ENCODE results near the gene CLBA1. TPM values are rescaled to one million over a fixed set of nuclear protein-coding genes. Genes with fewer than 3 reads are reported as not detected.

The CLBA1 gene
- total RNA-seq, 2 experiments from 2014 or later, result 0.82 to 1.2 TPM

DNA sequence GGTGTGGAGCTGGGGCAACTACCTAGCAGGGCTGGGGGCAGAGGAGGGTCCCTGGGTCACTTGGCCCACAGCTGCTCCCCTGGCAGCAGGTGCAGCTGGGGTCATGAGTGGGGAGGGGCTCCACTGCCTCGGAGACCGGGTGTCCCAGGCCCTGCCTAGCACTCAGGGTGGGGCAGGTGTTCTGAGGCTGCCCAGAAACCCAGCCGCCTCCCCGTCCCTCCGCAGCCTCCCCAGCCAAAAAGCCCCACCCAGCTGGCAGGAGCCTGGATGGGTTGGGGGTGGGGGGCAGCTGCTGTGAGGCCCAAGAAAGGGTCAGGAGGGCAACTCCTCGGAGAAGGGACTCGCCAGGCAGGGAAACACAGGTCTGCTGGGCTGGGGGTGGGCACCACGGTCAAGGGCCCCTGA is 18.6 kb upstream of the CLBA1 start:
- Histone ChIP-seq H4K20me1 (ENCODE audit: insufficient read depth, low read length) (no peaks in the 10 kb centered on the region), H3K9me3 (ENCODE audit: low read length) (no peaks in the 10 kb centered on the region), H2AFZ (ENCODE audit: low read length) (no peak overlapping the region), H3K4me2 (ENCODE audit: low read length) (no peak overlapping the region), H3K4me3 (ENCODE audit: low read depth, low read length, poor library complexity, severe bottlenecking) (no peak overlapping the region), H3K79me2 (ENCODE audit: insufficient read depth, low read depth, low read length) (no peaks in the 10 kb centered on the region), H3K9me2 (ENCODE audit: insufficient read depth, low read length) (no peaks in the 10 kb centered on the region), H3K36me3 (ENCODE audit: insufficient read depth, low read length) (no peaks in the 10 kb centered on the region), H3K27ac (ENCODE audit: low read depth, low read length, poor library complexity, severe bottlenecking) (no peak overlapping the region), H3K4me1 (ENCODE audit: insufficient read depth, low read length, poor library complexity, severe bottlenecking) (peaks cover 19% of the 10 kb centered on the region)
- TF ChIP-seq, protein P1, sequence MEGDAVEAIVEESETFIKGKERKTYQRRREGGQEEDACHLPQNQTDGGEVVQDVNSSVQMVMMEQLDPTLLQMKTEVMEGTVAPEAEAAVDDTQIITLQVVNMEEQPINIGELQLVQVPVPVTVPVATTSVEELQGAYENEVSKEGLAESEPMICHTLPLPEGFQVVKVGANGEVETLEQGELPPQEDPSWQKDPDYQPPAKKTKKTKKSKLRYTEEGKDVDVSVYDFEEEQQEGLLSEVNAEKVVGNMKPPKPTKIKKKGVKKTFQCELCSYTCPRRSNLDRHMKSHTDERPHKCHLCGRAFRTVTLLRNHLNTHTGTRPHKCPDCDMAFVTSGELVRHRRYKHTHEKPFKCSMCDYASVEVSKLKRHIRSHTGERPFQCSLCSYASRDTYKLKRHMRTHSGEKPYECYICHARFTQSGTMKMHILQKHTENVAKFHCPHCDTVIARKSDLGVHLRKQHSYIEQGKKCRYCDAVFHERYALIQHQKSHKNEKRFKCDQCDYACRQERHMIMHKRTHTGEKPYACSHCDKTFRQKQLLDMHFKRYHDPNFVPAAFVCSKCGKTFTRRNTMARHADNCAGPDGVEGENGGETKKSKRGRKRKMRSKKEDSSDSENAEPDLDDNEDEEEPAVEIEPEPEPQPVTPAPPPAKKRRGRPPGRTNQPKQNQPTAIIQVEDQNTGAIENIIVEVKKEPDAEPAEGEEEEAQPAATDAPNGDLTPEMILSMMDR (conservative IDR thresholded peaks at IDR 0.05; ENCODE audit: low read length), result no peak
- no peak for TF ChIP-seq EZH2phosphoT487 (IDR thresholded peaks at IDR 0.05; ENCODE audit: borderline replicate concordance, low read depth, low read length)
- POLR2A ChIA-PET, result no interaction called here
- CTCF ChIA-PET (ENCODE audit: unreplicated experiment), result no interaction called here
- intact Hi-C loops (cut with micrococcal nuclease; ENCODE audit: unreplicated experiment), result no loop called here
- DNase-seq (ENCODE audit: low spot score), result no peak
- BruUV-seq (replicated peaks), result no TSS peak

GRCh38 chr14:104967386-104968152 is 18.0 kb upstream of the CLBA1 start:
- Histone ChIP-seq H3K9me2 (ENCODE audit: insufficient read depth, low read length) (no peaks in the 10 kb centered on the region), H3K4me2 (ENCODE audit: low read length) (peak overlapping the region; percentile 68), H3K9me3 (ENCODE audit: low read length) (no peaks in the 10 kb centered on the region), H3K27ac (ENCODE audit: low read depth, low read length, poor library complexity, severe bottlenecking) (no peak overlapping the region), H4K20me1 (ENCODE audit: insufficient read depth, low read length) (no peaks in the 10 kb centered on the region), H2AFZ (ENCODE audit: low read length) (peak overlapping the region; percentile 16; the same call in 1 of the 2 replicates), H3K36me3 (ENCODE audit: insufficient read depth, low read length) (no peaks in the 10 kb centered on the region), H3K4me3 (ENCODE audit: low read depth, low read length, poor library complexity, severe bottlenecking) (peak overlapping the region; percentile 28), H3K79me2 (ENCODE audit: insufficient read depth, low read depth, low read length) (no peaks in the 10 kb centered on the region), H3K4me1 (ENCODE audit: insufficient read depth, low read length, poor library complexity, severe bottlenecking) (peaks cover 19% of the 10 kb centered on the region)
- POLR2A ChIA-PET, result interaction anchor here (0.5 kb wide), 1 partner anchor 86 kb away, joined by 6 read pairs; no protein-coding TSS in a partner anchor
- intact Hi-C loops (cut with micrococcal nuclease; ENCODE audit: unreplicated experiment), result loop anchor here (2.0 kb wide), 1 partner anchor 71 kb away; no protein-coding TSS in a partner anchor
- CTCF ChIA-PET (ENCODE audit: unreplicated experiment), result no interaction called here
- no peak for DNase-seq (ENCODE audit: low spot score)
- no peak for TF ChIP-seq EZH2phosphoT487 (IDR thresholded peaks at IDR 0.05; ENCODE audit: borderline replicate concordance, low read depth, low read length)
- TF ChIP-seq, protein P1 (conservative IDR thresholded peaks at IDR 0.05; ENCODE audit: low read length), result no peak
- no TSS peak for BruUV-seq (replicated peaks)

DNA sequence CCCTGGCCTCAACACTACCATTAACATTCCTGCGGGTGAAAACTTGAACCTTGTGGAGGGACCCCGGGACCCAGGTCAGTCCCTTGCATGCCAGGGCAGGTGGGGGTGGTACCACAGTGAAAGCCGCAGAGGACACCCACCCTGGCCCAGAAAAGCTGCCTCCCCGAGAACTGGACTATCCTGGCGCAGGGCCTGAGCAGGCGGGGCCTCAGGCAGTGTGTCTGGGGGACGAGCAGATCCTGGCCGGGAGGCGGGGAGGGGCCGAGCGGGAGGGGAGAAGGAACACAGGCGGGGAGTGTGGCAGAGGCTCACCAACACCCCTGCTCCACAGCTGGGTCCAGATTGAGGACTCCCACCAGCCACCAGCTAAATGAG is 17.4 kb upstream of the CLBA1 start:
- ChIA-PET POLR2A (interaction anchor here (0.5 kb wide), 1 partner anchor 86 kb away, joined by 6 read pairs; no protein-coding TSS in a partner anchor), CTCF (ENCODE audit: unreplicated experiment) (no interaction called here)
- Histone ChIP-seq H3K27ac (ENCODE audit: low read depth, low read length, poor library complexity, severe bottlenecking) (no peak overlapping the region), H3K4me3 (ENCODE audit: low read depth, low read length, poor library complexity, severe bottlenecking) (peak overlapping the region; percentile 28), H2AFZ (ENCODE audit: low read length) (peak overlapping the region; percentile 16; the same call in 1 of the 2 replicates), H3K9me3 (ENCODE audit: low read length) (no peaks in the 10 kb centered on the region), H3K36me3 (ENCODE audit: insufficient read depth, low read length) (no peaks in the 10 kb centered on the region), H3K9me2 (ENCODE audit: insufficient read depth, low read length) (no peaks in the 10 kb centered on the region), H3K4me1 (ENCODE audit: insufficient read depth, low read length, poor library complexity, severe bottlenecking) (peaks cover 19% of the 10 kb centered on the region), H4K20me1 (ENCODE audit: insufficient read depth, low read length) (no peaks in the 10 kb centered on the region), H3K79me2 (ENCODE audit: insufficient read depth, low read depth, low read length) (no peaks in the 10 kb centered on the region), H3K4me2 (ENCODE audit: low read length) (peak overlapping the region; percentile 68)
- no peak for DNase-seq (ENCODE audit: low spot score)
- TF ChIP-seq EZH2phosphoT487 (IDR thresholded peaks at IDR 0.05; ENCODE audit: borderline replicate concordance, low read depth, low read length), result no peak
- TF ChIP-seq, protein P1 (conservative IDR thresholded peaks at IDR 0.05; ENCODE audit: low read length), result no peak
- no TSS peak for BruUV-seq (replicated peaks)
- intact Hi-C loops (cut with micrococcal nuclease; ENCODE audit: unreplicated experiment), result loop anchor here (2.0 kb wide), 1 partner anchor 71 kb away; no protein-coding TSS in a partner anchor
